H9 (cell line): ENCODE data around the gene CWH43. TPM values are rescaled to one million over a fixed set of nuclear protein-coding genes. Genes with fewer than 3 reads are reported as not detected.

Experiments
- DNase-seq: peaks from one replicate; pipeline ENCODE4 v3.0.0-alpha.2; 2017
- H2AFZ ChIP-seq: one replicate; pipeline ENCODE4 v1.6.1; 2013; ENCODE audit warnings: mild to moderate bottlenecking, low read length, control low read depth, moderate library complexity
- H2AK5ac ChIP-seq: 2 replicates; pipeline ENCODE4 v1.6.1; 2013; ENCODE audit warnings: low read length, control low read depth, mixed read lengths; ENCODE audit not compliant: insufficient read length
- H2BK120ac ChIP-seq: one replicate; pipeline ENCODE4 v1.6.1; 2013; ENCODE audit warnings: low read depth, mild to moderate bottlenecking, low read length, control low read depth, inconsistent platforms; ENCODE audit not compliant: poor library complexity, severe bottlenecking
- H2BK12ac ChIP-seq: 2 replicates; pipeline ENCODE4 v1.6.1; 2013; ENCODE audit warnings: low read length, control low read depth, mixed read lengths, low read depth; ENCODE audit not compliant: insufficient read length
- H2BK15ac ChIP-seq: 2 replicates; pipeline ENCODE4 v1.6.1; 2013; ENCODE audit warnings: low read depth, low read length, control low read depth
- H2BK20ac ChIP-seq: one replicate; pipeline ENCODE4 v1.6.1; 2013; ENCODE audit warnings: low read depth, mild to moderate bottlenecking, low read length, control low read depth, inconsistent platforms; ENCODE audit not compliant: poor library complexity, severe bottlenecking
- H2BK5ac ChIP-seq: 2 replicates; pipeline ENCODE4 v1.6.1; 2013; ENCODE audit warnings: low read length, control low read depth, mixed read lengths; ENCODE audit not compliant: insufficient read length
- H3K14ac ChIP-seq: 2 replicates; pipeline ENCODE4 v1.6.1; 2013; ENCODE audit warnings: low read length, control low read depth; ENCODE audit not compliant: insufficient read depth
- H3K18ac ChIP-seq: 2 replicates; pipeline ENCODE4 v1.6.1; 2013; ENCODE audit warnings: low read depth, mild to moderate bottlenecking, mixed read lengths, low read length, control low read depth; ENCODE audit not compliant: insufficient read length
- H3K23ac ChIP-seq: 2 replicates; pipeline ENCODE4 v1.6.1; 2013; ENCODE audit warnings: low read length, control low read depth, mixed read lengths, low read depth; ENCODE audit not compliant: insufficient read length
- H3K23me2 ChIP-seq: 2 replicates; pipeline ENCODE4 v1.6.1; 2013; ENCODE audit warnings: low read depth, mild to moderate bottlenecking, mixed read lengths, low read length, control low read depth; ENCODE audit not compliant: insufficient read length, poor library complexity, severe bottlenecking
- H3K27ac ChIP-seq: 2 replicates; pipeline ENCODE4 v1.5.1; 2013; ENCODE audit warnings: low read length, control low read depth, mixed read lengths, low read depth; ENCODE audit not compliant: insufficient read length
- H3K27me3 ChIP-seq: 2 replicates; pipeline ENCODE4 v1.6.1; 2013; ENCODE audit warnings: low read length, control low read depth, inconsistent platforms; ENCODE audit not compliant: insufficient read depth
- H3K4ac ChIP-seq: 2 replicates; pipeline ENCODE4 v1.6.1; 2013; ENCODE audit warnings: low read depth, mild to moderate bottlenecking, control low read depth, inconsistent platforms, low read length, moderate library complexity
- H3K4me1 ChIP-seq: 2 replicates; pipeline ENCODE4 v1.6.1; 2013; ENCODE audit warnings: low read length, control low read depth, inconsistent platforms; ENCODE audit not compliant: insufficient read depth
- H3K4me2 ChIP-seq: 2 replicates; pipeline ENCODE4 v1.6.1; 2013; ENCODE audit warnings: low read length, control low read depth, mixed read lengths; ENCODE audit not compliant: insufficient read length, insufficient read depth
- H3K56ac ChIP-seq: 2 replicates; pipeline ENCODE4 v1.6.1; 2013; ENCODE audit warnings: low read depth, mild to moderate bottlenecking, mixed read lengths, low read length, control low read depth; ENCODE audit not compliant: insufficient read length
- H3K79me1 ChIP-seq: 2 replicates; pipeline ENCODE4 v1.6.1; 2013; ENCODE audit warnings: low read depth, mild to moderate bottlenecking, moderate library complexity, low read length, control low read depth, inconsistent platforms; ENCODE audit not compliant: insufficient read depth, poor library complexity, severe bottlenecking
- H3K79me2 ChIP-seq: 2 replicates; pipeline ENCODE4 v1.6.1; 2013; ENCODE audit warnings: low read length, control low read depth, inconsistent platforms; ENCODE audit not compliant: insufficient read depth
- H3K9ac ChIP-seq: 2 replicates; pipeline ENCODE4 v1.6.1; 2013; ENCODE audit warnings: low read length, control low read depth, mixed read lengths; ENCODE audit not compliant: insufficient read length; ENCODE audit errors: extremely low read depth
- H3K9me3 ChIP-seq: one replicate; pipeline ENCODE4 v1.6.1; 2013; ENCODE audit warnings: low read depth, low read length, inconsistent platforms; ENCODE audit not compliant: control insufficient read depth
- H3T11ph ChIP-seq: one replicate; pipeline ENCODE4 v1.6.1; 2013; ENCODE audit warnings: mild to moderate bottlenecking, low read length, control low read depth, inconsistent platforms
- H4K20me1 ChIP-seq: one replicate; pipeline ENCODE4 v1.6.1; 2013; ENCODE audit not compliant: control insufficient read depth, insufficient read length, insufficient read depth
- H4K5ac ChIP-seq: 2 replicates; pipeline ENCODE4 v1.6.1; 2013; ENCODE audit warnings: low read depth, mild to moderate bottlenecking, mixed read lengths, low read length, control low read depth; ENCODE audit not compliant: insufficient read length
- H4K8ac ChIP-seq: replicated peaks from 2 replicates; pipeline ENCODE4 v1.6.1; 2013; ENCODE audit warnings: low read length, control low read depth, mixed read lengths, low read depth; ENCODE audit not compliant: insufficient read length
- H4K91ac ChIP-seq: 2 replicates; pipeline ENCODE4 v1.6.1; 2013; ENCODE audit warnings: low read depth, mild to moderate bottlenecking, moderate library complexity, mixed read lengths, low read length, control low read depth; ENCODE audit not compliant: insufficient read length
- H3K27ac Mint-ChIP-seq, 3 experiments: 2 replicates in 2 of 3; 3 replicates in 1 of 3; pipeline ENCODE4 v1.8.0; 2020 to 2021; ENCODE audit warnings: mixed read lengths in 3 of 3, mild to moderate bottlenecking in 1 of 3, moderate library complexity in 1 of 3
- H3K27me3 Mint-ChIP-seq: 2 replicates; pipeline ENCODE4 v1.8.0; 2021; ENCODE audit warnings: low read depth, mild to moderate bottlenecking, moderate library complexity, mixed read lengths
- H3K36me3 Mint-ChIP-seq, 3 experiments: 2 replicates in 2 of 3; 3 replicates in 1 of 3; pipeline ENCODE4 v1.8.0; 2020 to 2021; ENCODE audit warnings: low read depth in 3 of 3, mixed read lengths in 3 of 3; ENCODE audit not compliant: insufficient read depth in 1 of 3
- H3K4me1 Mint-ChIP-seq, 2 experiments: 2 replicates each; pipeline ENCODE4 v1.8.0; 2020; ENCODE audit warnings: mixed read lengths in 2 of 2
- H3K4me3 Mint-ChIP-seq, 2 experiments: 2 replicates in 1 of 2; 3 replicates in 1 of 2; pipeline ENCODE4 v1.8.0; 2020 to 2021; ENCODE audit warnings: mild to moderate bottlenecking in 2 of 2, mixed read lengths in 2 of 2, moderate library complexity in 1 of 2
- H3K9me3 Mint-ChIP-seq, 2 experiments: 2 replicates in 1 of 2; 3 replicates in 1 of 2; pipeline ENCODE4 v1.8.0; 2020; ENCODE audit warnings: mild to moderate bottlenecking in 2 of 2, mixed read lengths in 2 of 2, moderate library complexity in 1 of 2
- WGBS: extraction: QIAGEN DNeasy Blood & Tissue Kit; methylation state at CpG from one replicate; pipeline ENCODE4 v1.1.7; 2013; ENCODE audit warnings: missing lambda C conversion rate, low lambda C conversion rate, mixed read lengths; ENCODE audit not compliant: insufficient read length; ENCODE audit errors: extremely low coverage; 5-methylcytosine and 5-hydroxymethylcytosine counted together
- total RNA-seq: library from RNA; stranded (reverse); gene quantifications from 2 replicates; pipeline ENCODE4 v1.2.1, GENCODE V29; 2021
- TF ChIP-seq, protein P1 (sequence below): fragments of 200-600 bp; sonication (generic); conservative IDR thresholded peaks from 3 replicates; pipeline ENCODE4 v1.8.0; 2021; ENCODE audit warnings: antibody characterized with exemption, mild to moderate bottlenecking

CWH43 gene
- total RNA-seq, 1 experiment from 2014 or later: not detected

DNA sequence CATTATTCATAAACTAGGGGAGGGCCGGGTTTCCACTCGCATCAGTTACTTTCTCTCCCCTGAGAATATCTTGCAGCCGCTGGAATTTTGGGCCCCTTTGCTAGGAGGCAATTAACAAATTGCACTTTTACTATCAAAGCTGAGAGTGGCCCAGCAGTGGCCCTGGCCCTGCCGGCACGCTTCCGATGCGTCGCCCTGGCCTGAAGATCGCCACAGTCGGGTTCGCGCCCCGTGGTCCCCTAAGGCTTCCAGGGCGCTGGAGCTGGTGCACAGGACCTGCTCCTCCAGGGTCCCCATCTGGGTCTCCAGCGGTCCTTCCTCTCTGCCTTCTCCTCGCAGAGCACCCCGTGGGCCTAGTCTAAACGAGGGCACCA is 486 bp upstream of the CWH43 start:
- no peak overlapping the region for H2BK12ac ChIP-seq
- H3K18ac ChIP-seq: no peak overlapping the region
- H3K27me3 ChIP-seq: peaks cover 8% of the 10 kb centered on the region; the same call in 1 of the 2 replicates
- no peaks in the 10 kb centered on the region for H3K4me1 ChIP-seq
- Mint-ChIP-seq H3K9me3 (peaks cover 32 to 34% of the 10 kb centered on the region in 2 experiments), H3K27ac (no peak overlapping the region), H3K27me3 (peaks cover 59% of the 10 kb centered on the region), H3K4me3 (peak overlapping the region; percentile 49 to 71), H3K4me1 (no peaks in the 10 kb centered on the region), H3K36me3 (no peaks in the 10 kb centered on the region; a peak in 1 of 7 replicates)
- H3K9me3 ChIP-seq: peaks cover 8% of the 10 kb centered on the region
- H3T11ph ChIP-seq: no peak overlapping the region
- H2BK5ac ChIP-seq: no peak overlapping the region
- no peak overlapping the region for H2AFZ ChIP-seq
- H3K14ac ChIP-seq: no peak overlapping the region; the same call in 1 of the 2 replicates
- H3K79me2 ChIP-seq: no peaks in the 10 kb centered on the region
- no peak overlapping the region for H2BK20ac ChIP-seq
- TF ChIP-seq, protein P1, sequence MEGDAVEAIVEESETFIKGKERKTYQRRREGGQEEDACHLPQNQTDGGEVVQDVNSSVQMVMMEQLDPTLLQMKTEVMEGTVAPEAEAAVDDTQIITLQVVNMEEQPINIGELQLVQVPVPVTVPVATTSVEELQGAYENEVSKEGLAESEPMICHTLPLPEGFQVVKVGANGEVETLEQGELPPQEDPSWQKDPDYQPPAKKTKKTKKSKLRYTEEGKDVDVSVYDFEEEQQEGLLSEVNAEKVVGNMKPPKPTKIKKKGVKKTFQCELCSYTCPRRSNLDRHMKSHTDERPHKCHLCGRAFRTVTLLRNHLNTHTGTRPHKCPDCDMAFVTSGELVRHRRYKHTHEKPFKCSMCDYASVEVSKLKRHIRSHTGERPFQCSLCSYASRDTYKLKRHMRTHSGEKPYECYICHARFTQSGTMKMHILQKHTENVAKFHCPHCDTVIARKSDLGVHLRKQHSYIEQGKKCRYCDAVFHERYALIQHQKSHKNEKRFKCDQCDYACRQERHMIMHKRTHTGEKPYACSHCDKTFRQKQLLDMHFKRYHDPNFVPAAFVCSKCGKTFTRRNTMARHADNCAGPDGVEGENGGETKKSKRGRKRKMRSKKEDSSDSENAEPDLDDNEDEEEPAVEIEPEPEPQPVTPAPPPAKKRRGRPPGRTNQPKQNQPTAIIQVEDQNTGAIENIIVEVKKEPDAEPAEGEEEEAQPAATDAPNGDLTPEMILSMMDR: no peak
- H4K91ac ChIP-seq: no peak overlapping the region
- no peak for DNase-seq
- no peak overlapping the region for H4K8ac ChIP-seq
- no peak overlapping the region for H3K27ac ChIP-seq
- no peak overlapping the region for H4K5ac ChIP-seq
- no peak overlapping the region for H3K56ac ChIP-seq
- H3K4me2 ChIP-seq: peak overlapping the region; percentile 32
- no peak overlapping the region for H3K4ac ChIP-seq
- WGBS: no CpG with 5 or more reads among the region's 18 CpGs
- no peak overlapping the region for H2AK5ac ChIP-seq
- peaks cover 6% of the 10 kb centered on the region for H3K23me2 ChIP-seq
- no peak overlapping the region for H3K9ac ChIP-seq
- no peaks in the 10 kb centered on the region for H4K20me1 ChIP-seq
- H2BK120ac ChIP-seq: no peak overlapping the region
- no peak overlapping the region for H2BK15ac ChIP-seq
- H3K79me1 ChIP-seq: no peaks in the 10 kb centered on the region
- no peak overlapping the region for H3K23ac ChIP-seq
